CD4-positive, alpha-beta T cell treated with Interferon gamma for 1 hour (primary cell): Measurements from ENCODE around the gene PRG3.
"Not testable (repeated sequence)": the region's sequence is repeated elsewhere in the genome, so short reads cannot be mapped to it uniquely, and the experiment has no call there.

Experiments
- DNase-seq: peaks from one replicate; pipeline ENCODE4 v3.0.0-alpha.2; 2020

PRG3 gene

GRCh38 chr11:57358991-57359390 lies 22.0 kb downstream of the PRG3 start:
- DNase-seq = no peak

- DNase-seq = no peak
These were observed 22.4 kb downstream of the PRG3 start for GRCh38 chr11:57358543-57358961.

- DNase-seq = no peak
These were observed 23.1 kb downstream of the PRG3 start for GRCh38 chr11:57357856-57358255.

GRCh38 chr11:57357310-57357709 lies 23.6 kb downstream of the PRG3 start:
- no peak for DNase-seq

- no peak for DNase-seq
These were observed 24.7 kb downstream of the PRG3 start for GRCh38 chr11:57356268-57356667.

GRCh38 chr11:57354699-57355098 lies 26.3 kb downstream of the PRG3 start:
- no peak for DNase-seq

GRCh38 chr11:57353852-57354251 lies 27.1 kb downstream of the PRG3 start:
- DNase-seq = no peak

- DNase-seq = no peak
These were observed 27.5 kb downstream of the PRG3 start for GRCh38 chr11:57353446-57353845.

- DNase-seq = no peak
These were observed 27.9 kb downstream of the PRG3 start for GRCh38 chr11:57353036-57353435.

GRCh38 chr11:57349491-57350274 lies 31.3 kb downstream of the PRG3 start:
- DNase-seq = peak; percentile 37

GRCh38 chr11:57348636-57349313 lies 32.2 kb downstream of the PRG3 start:
- DNase-seq = no peak

- DNase-seq = no peak
These were observed 32.9 kb downstream of the PRG3 start for GRCh38 chr11:57348052-57348451.

GRCh38 chr11:57347336-57347735 lies 33.6 kb downstream of the PRG3 start:
- DNase-seq = no peak

GRCh38 chr11:57345555-57346211 lies 35.3 kb downstream of the PRG3 start:
- peak; percentile 60 for DNase-seq

GRCh38 chr11:57344826-57345225 lies 36.1 kb downstream of the PRG3 start:
- DNase-seq = no peak

GRCh38 chr11:57343825-57344224 lies 37.1 kb downstream of the PRG3 start:
- no peak for DNase-seq

GRCh38 chr11:57342702-57343101 lies 38.2 kb downstream of the PRG3 start:
- no peak for DNase-seq

GRCh38 chr11:57341250-57341808 lies 39.6 kb downstream of the PRG3 start:
- DNase-seq = no peak

GRCh38 chr11:57340039-57340615 lies 40.8 kb downstream of the PRG3 start:
- no peak for DNase-seq

GRCh38 chr11:57339328-57339727 lies 41.6 kb downstream of the PRG3 start:
- DNase-seq = no peak

- DNase-seq = no peak
These were observed 42.8 kb downstream of the PRG3 start, which contains the start of gene P2RX3 for GRCh38 chr11:57338142-57338541. TSS of gene P2RX3 (plus strand) at chr11:57338352. CDS start at chr11:57338551, 199 bp downstream.

GRCh38 chr11:57336856-57337255 lies 44.1 kb downstream of the PRG3 start:
- DNase-seq = not testable (repeated sequence)

- DNase-seq = no peak
These were observed 44.8 kb downstream of the PRG3 start for GRCh38 chr11:57336111-57336666.
